GM19239 (cell line): ENCODE measurements around the gene IL17REL.

ENCODE experiments used
- DNase-seq: peaks from one replicate; pipeline ENCODE4 v3.0.0; 2011; ENCODE audit warnings: low spot score; ENCODE audit not compliant: insufficient read length
- FAIRE-seq: peaks from 2 replicates; lab custom pipeline; 2011; peaks lifted over from hg19 to GRCh38; lab: Jason Lieb, UNC

IL17REL gene

DNA sequence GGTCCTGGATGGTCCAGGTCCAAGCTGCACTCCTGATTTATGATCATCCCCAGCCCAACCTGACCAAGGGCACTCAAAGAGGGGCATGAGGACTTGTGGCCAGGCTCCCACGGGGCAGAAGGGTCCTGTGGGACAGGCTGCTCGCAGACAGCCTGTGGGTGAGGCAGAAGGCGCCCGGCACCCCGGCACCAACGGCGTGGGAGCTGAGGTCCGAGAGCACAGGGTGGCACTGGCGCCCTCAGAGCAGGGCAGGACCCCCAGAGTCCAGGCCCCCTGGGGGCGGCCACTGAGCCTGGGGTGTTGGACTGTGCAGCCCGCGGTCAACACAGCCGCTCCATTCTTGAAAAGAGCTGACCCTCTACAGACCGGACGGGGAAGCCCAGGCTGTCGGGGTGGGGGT lies 3.3 kb downstream of the IL17REL start:
- DNase-seq, result no peak
- FAIRE-seq, result no peak

- FAIRE-seq (no peak), DNase-seq (no peak)
Observed at GRCh38 chr22:50008151-50009040, 4.2 kb downstream of the IL17REL start.

GRCh38 chr22:50007057-50007511 lies 5.5 kb downstream of the IL17REL start:
- no peak for DNase-seq
- FAIRE-seq, result no peak

DNA sequence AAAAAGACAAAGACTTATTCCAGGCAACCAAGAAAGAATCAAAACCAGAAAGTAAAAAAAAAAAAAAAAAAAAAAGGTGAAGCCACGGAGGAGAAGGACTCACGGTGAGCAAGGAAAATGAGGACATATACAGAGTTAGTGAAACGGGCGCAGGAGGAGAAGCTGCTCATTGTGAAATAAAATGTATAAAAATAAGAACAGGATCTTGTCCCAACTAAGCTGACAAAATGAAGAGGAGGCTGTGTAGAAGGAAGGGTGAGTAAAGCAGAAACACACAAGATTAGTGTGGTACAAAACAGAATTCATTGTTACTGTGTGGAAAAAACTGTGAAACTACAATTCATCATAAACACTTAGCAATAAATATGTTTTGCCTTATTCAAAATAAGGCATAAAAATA lies 7.6 kb downstream of the IL17REL start:
- FAIRE-seq, result no peak
- DNase-seq, result no peak

GRCh38 chr22:50002791-50003190 lies 9.8 kb downstream of the IL17REL start:
- FAIRE-seq, result no peak
- DNase-seq, result no peak

GRCh38 chr22:50001388-50002231 lies 11.0 kb downstream of the IL17REL start:
- FAIRE-seq, result no peak
- no peak for DNase-seq

GRCh38 chr22:50000587-50001387 lies 11.8 kb downstream of the IL17REL start:
- DNase-seq, result no peak
- FAIRE-seq, result no peak

- FAIRE-seq, result no peak
- DNase-seq, result no peak
Observed at GRCh38 chr22:49999946-50000586, 12.5 kb downstream of the IL17REL start.

DNA sequence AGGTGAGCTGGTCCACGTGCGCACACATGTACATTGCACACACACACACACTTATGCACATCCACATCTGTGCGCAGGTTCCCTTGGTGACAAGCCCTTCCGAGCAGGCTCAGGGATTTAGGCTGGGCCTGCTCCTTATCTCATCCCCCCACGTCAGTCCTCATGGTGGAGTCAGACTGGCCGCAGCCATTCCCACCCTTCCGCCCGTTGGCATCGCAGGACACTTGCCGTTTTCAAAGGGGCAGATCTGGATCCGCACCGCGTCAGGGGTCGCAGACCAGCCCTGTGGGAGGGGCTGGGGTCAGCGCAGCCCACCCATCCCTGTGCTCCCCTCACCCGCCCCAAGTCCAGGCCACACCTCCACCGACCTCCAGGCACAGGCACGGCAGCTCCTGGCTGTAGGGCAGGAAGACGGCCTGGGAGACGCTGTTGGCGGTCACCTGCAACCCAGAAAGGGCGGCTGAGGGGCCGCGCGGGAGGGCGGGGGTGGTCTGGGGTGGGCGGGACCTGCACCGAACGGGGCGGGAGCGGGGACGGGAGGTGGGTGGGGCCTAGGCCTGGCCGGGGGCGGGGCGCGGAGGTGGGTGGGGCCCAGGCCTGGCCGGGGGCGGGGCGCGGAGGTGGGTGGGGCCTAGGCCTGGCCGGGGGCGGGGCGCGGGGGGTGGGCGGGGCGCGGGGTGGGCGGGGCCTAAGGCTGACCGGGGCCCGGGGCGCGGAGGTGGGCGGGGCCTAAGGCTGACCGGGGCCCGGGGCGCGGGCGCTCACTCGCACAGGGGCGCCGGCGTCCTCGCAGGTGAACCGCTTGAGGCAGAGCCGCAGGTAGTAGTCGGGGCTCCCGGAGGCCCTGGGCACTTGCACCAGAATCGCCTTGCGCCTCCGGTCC lies 13.3 kb downstream of the IL17REL start:
- FAIRE-seq, result no peak
- no peak for DNase-seq

- DNase-seq, result no peak
- FAIRE-seq, result no peak
Observed at GRCh38 chr22:49998718-49999062, 13.9 kb downstream of the IL17REL start.

DNA sequence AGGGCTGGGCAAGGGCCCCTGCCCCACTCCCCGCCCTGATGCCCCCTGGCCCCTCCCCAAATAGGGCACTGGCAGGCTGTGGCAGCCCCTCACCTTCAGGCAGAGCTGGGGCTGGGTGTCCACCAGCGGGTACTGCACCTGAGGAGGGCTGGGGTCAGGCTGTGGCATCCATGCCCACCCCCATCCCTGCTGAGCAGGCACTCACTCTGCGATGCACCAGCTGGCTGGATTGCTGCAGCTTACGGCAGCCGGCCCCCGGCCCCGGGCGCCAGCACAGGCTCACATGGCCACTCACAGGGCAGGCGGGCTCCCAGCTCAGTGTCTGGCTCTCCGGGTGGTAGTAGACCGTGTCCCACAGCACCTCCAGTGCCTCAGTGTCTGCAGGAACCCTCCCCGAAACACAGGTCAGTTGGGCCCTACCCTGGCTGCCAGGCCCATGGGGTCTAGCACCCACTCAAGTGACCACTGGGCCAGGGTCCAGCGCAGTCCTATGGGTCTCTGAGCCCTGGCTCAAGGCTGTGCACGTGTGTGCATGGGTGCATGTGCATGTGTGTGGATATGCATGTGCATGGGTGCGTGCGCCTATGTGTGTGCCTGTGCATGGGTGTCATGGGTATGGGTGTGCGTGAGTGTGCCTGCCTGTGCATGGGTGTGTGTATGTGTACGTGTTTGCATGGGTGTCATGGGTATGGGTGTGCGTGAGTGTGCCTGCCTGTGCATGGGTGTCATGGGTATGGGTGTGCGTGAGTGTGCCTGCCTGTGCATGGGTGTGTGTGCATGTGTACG lies 14.4 kb downstream of the IL17REL start:
- FAIRE-seq (no peak), DNase-seq (no peak)

DNA sequence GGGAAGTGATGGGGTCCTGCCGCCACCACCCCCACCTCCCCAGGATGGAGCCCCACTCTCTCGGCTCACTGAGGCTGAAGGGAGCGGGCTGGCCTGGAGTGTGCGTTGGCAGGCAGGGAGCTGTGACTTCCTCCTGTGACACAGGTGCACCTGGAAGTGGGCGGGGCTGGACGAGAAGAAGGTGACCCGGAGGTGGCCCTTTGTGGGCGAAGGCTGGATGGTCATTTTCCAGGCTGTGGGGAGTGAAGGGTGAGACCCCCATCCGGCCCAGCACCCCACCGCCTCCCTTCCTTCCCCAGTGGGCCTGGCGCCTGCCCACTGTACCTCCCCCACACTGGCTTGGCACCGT lies 15.3 kb downstream of the IL17REL start:
- no peak for DNase-seq
- no peak for FAIRE-seq

DNA sequence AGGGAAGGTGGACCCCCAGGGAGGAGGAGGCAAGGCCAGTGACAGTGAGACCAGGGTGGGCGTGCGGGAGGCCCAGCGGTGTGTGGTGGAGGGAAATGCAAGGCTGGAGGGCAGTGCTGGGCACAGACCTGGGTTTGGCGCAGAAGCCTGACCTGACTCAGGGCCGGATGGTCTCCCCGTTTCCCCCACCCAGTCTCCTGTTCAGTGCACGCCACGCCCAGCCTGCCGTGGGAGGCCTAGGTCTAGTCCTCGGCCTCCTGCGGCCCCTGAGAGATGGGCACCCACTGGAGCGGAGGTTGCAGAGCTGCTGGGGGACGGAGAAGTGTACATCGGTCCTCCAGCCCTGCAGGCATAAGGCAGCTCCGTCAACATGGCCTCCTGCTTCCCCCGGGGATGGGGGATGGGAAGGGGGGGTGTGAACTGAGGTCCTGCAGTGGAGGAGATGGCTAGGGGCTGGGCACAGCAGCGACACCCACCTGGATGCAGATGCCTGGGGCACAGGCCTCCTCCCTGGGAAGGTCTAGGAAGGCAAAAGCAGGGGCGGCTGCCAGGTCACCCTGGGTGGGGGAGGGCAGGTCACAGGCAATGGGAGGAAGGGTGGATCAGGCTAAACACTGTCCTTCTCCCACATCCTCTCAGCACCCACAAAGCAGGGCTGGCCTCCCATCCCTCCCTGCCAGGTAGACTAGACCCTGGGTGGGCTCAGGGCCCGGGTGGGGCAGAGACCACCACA lies 15.9 kb downstream of the IL17REL start:
- DNase-seq, result no peak
- FAIRE-seq, result no peak

DNA sequence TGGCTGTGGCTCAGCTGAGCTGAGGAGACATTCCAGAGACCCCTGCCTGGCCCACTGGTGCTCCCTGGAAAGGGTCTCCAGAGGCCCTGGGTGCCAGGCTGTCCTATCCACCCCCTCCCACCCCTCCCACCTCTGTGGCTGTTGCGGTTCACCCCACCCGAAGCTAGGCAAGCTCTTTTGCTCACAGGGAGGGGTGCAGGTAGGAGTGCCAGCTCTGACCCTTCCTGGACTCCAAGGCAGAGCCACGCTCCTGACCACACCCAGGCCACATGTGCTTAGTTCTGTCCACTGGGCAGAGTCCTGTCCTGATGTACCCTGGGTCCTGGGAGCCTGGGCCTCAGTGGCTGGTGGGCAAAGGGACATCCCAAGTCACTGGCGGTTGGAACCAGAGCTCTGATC lies 16.4 kb downstream of the IL17REL start:
- DNase-seq (no peak), FAIRE-seq (no peak)

- DNase-seq (no peak), FAIRE-seq (no peak)
Observed at GRCh38 chr22:49995361-49996118, 17.0 kb downstream of the IL17REL start.

DNA sequence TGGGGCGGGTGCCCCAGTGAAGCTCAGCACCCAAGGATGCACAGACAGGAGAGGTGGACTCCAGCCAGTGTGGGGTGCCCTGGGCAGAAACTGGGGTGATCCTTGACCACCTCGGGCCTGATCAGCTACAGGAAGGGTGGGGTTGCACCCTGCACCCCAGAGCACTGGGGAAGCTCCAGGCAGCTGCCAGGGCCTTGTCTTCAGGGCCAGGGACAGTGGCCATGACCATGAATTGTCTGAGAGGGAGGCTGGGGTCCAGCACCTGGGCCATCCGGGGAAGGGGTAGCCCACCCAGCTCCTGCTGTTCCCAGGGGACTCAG lies 17.6 kb downstream of the IL17REL start:
- DNase-seq (no peak), FAIRE-seq (no peak)

- DNase-seq (peak; percentile 4), FAIRE-seq (no peak)
Observed at GRCh38 chr22:49994361-49995040, 18.1 kb downstream of the IL17REL start.
